Hematopoietic multipotent progenitor cell treated with erythropoietin and hydrocortisone succinate and interleukin-3 and kit ligand, for 6 days (in vitro differentiated cells): ENCODE results near the gene SERF2.

Experiments used
- DNase-seq: peaks from one replicate; pipeline ENCODE4 v3.0.0-alpha.2; 2015

The SERF2 gene

GRCh38 chr15:43791993-43792760 is at the start of gene SERF2:
SERF2 (plus strand) TSS chr15:43792320; CDS start chr15:43792377, 57 bp downstream.
- DNase-seq = peak; percentile 99

GRCh38 chr15:43746245-43746902 is 45.7 kb upstream of the SERF2 start, which contains the start of gene PDIA3:
PDIA3 (plus strand) TSS chr15:43746438; CDS start chr15:43746540, 102 bp downstream.
- peak; percentile 93 for DNase-seq

GRCh38 chr15:43746903-43747309 is 45.2 kb upstream of the SERF2 start:
- peak; percentile 69 for DNase-seq

- DNase-seq = peak; percentile 63
These were observed 43.7 kb upstream of the SERF2 start for GRCh38 chr15:43748376-43748775.

- DNase-seq = no peak
These were observed 42.3 kb upstream of the SERF2 start for GRCh38 chr15:43749690-43750345.

- no peak for DNase-seq
These were observed 40.2 kb upstream of the SERF2 start for GRCh38 chr15:43751885-43752284.

- no peak for DNase-seq
These were observed 29.3 kb upstream of the SERF2 start for GRCh38 chr15:43762824-43763223.

- no peak for DNase-seq
These were observed 28.2 kb upstream of the SERF2 start for GRCh38 chr15:43763819-43764446.

- peak; percentile 85 for DNase-seq
These were observed 22.4 kb upstream of the SERF2 start for GRCh38 chr15:43769584-43770228.

GRCh38 chr15:43771816-43772215 is 20.3 kb upstream of the SERF2 start:
- no peak for DNase-seq

GRCh38 chr15:43772624-43773023 is 19.5 kb upstream of the SERF2 start:
- DNase-seq = no peak

- DNase-seq = no peak
These were observed 18.1 kb upstream of the SERF2 start for GRCh38 chr15:43774062-43774461.

- DNase-seq = peak; percentile 48
These were observed 16.6 kb upstream of the SERF2 start for GRCh38 chr15:43775411-43775965.

GRCh38 chr15:43776101-43776717 is 15.9 kb upstream of the SERF2 start:
- DNase-seq = no peak

- peak; percentile 93 for DNase-seq
These were observed 15.3 kb upstream of the SERF2 start, which contains the start of gene ELL3 for GRCh38 chr15:43776718-43777266. ELL3 (minus strand) TSS chr15:43776966; CDS start chr15:43776901, 65 bp downstream.

- peak; percentile 94 for DNase-seq
These were observed 14.7 kb upstream of the SERF2 start for GRCh38 chr15:43777267-43777914.

GRCh38 chr15:43779016-43779415 is 13.1 kb upstream of the SERF2 start:
- DNase-seq = no peak

GRCh38 chr15:43789409-43789808 is 2.7 kb upstream of the SERF2 start:
- DNase-seq = no peak

- peak; percentile 57 for DNase-seq
These were observed 799 bp downstream of the SERF2 start for GRCh38 chr15:43792761-43793476.

GRCh38 chr15:43793647-43794046 is 1.5 kb downstream of the SERF2 start:
- no peak for DNase-seq
